Vagina (tissue), 2 donors: ENCODE results near the gene CTNND2. TPM values are rescaled to one million over a fixed set of nuclear protein-coding genes. Genes with fewer than 3 reads are reported as not detected.

ENCODE experiments used
- DNase-seq, 2 donors: peaks; one replicate each; pipeline ENCODE4 v3.0.0-alpha.2; 2017; ENCODE audit errors: extremely low spot score in 2 of 2
- H3K27ac ChIP-seq: fragments of 200-600 bp; sonication (generic); one replicate; pipeline ENCODE4 v1.5.1; 2019
- H3K27me3 ChIP-seq: fragments of 200-600 bp; sonication (generic); one replicate; pipeline ENCODE4 v1.5.1; 2019
- H3K36me3 ChIP-seq, 2 donors: fragments of 200-600 bp; sonication (generic); one replicate each; pipeline ENCODE4 v1.5.1; 2017 to 2019
- H3K4me1 ChIP-seq: fragments of 200-600 bp; sonication (generic); one replicate; pipeline ENCODE4 v1.5.1; 2019
- H3K4me3 ChIP-seq, 2 donors: fragments of 200-600 bp; sonication (generic); 1 replicate in 1 of 2; 2 replicates in 1 of 2; pipeline ENCODE4 v1.5.1; 2016 to 2019
- H3K9me3 ChIP-seq: fragments of 200-600 bp; sonication (generic); one replicate; pipeline ENCODE4 v1.5.1; 2019
- CTCF ChIP-seq, 3 experiments: fragments of 450-650 bp in 2 of 3; fragments of 200-600 bp in 1 of 3; sonication (generic) in 1 of 3; IDR thresholded peaks; one replicate each; pipeline ENCODE4 v1.5.1; 2017 to 2019; ENCODE audit warnings: antibody characterized with exemption in 3 of 3, mild to moderate bottlenecking in 2 of 3, moderate library complexity in 2 of 3
- POLR2A ChIP-seq, 2 donors: fragments of 450-650 bp; IDR thresholded peaks; one replicate each; pipeline ENCODE4 v1.6.1; 2017; ENCODE audit warnings: antibody characterized with exemption in 2 of 2, mild to moderate bottlenecking in 2 of 2, moderate library complexity in 2 of 2
- POLR2AphosphoS5 ChIP-seq, 2 donors: sonication (generic); formaldehyde crosslinking; IDR thresholded peaks; one replicate each; pipeline ENCODE4 v1.9.0; 2017; ENCODE audit warnings: antibody characterized with exemption in 2 of 2, mild to moderate bottlenecking in 2 of 2, low read depth in 1 of 2; ENCODE audit not compliant: insufficient read depth in 1 of 2
- intact Hi-C: fragments of 100-400 bp; cut with DNase I; formaldehyde crosslinking; loops from one replicate; pipeline ENCODE4 v1.15.1; 2023
- total RNA-seq: library from RNA; depleted of rRNA; stranded (reverse); fragments of >200 nt; gene quantifications from one replicate; pipeline ENCODE4 v1.2.3, GENCODE V29; 2016

The CTNND2 gene
- total RNA-seq, 1 donor from 2014 or later = 1.7 TPM

DNA sequence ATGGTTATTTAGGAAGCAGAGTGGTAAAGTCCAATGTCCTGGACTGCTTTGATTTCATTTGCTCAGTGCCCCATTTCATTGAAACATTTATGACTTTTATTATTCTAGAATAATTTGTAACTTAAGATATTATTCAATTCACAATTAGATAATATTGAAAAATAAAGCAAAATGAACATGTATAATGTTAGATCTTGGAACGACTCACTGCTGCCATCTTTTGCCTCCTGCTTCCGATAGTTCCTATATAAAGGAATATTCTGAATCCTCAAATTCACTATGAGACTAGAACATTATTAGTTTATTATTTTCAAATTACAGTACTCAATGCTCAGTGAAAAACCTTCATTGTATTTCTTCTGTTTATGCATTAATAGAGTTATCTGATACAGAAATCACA lies 2.3 kb upstream of the CTNND2 start:
- intact Hi-C loops = no loop called here
- no peak overlapping the region for H3K4me3 ChIP-seq
- no peak for DNase-seq
- TF ChIP-seq POLR2A (IDR thresholded peaks at IDR 0.05) (no peak), CTCF (IDR thresholded peaks at IDR 0.05) (no peak), POLR2AphosphoS5 (IDR thresholded peaks at IDR 0.05; ENCODE audit: insufficient read depth in 1 of 2, low read depth in 1 of 2) (no peak)
- no peaks in the 10 kb centered on the region for H3K27me3 ChIP-seq
- H3K4me1 ChIP-seq = no peaks in the 10 kb centered on the region
- H3K36me3 ChIP-seq = no peaks in the 10 kb centered on the region
- no peak overlapping the region for H3K27ac ChIP-seq
- H3K9me3 ChIP-seq = no peaks in the 10 kb centered on the region

DNA sequence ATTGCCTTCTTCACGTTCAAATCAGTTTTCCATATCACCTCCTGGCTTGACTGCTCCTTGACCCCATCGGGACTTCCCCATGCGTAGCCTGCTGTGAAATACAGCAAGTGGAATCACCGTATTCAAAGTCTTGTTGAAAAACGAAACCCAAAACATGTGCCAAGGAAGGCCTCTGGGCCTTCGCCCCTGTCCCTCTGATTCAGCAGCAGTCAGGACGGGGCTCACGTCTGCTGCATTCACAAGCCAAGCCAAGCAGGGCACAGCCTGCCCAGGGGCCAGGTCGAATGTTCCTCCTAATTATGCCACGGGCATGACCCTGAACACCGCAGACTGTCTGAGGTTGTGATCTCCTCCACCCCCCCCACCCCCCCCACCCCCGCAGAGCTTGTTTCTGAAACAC lies 960 bp upstream of the CTNND2 start:
- no peaks in the 10 kb centered on the region for H3K9me3 ChIP-seq
- no peaks in the 10 kb centered on the region for H3K27me3 ChIP-seq
- H3K27ac ChIP-seq = no peak overlapping the region
- intact Hi-C loops = no loop called here
- H3K36me3 ChIP-seq = no peaks in the 10 kb centered on the region
- no peaks in the 10 kb centered on the region for H3K4me1 ChIP-seq
- no peak for DNase-seq
- H3K4me3 ChIP-seq = no peak overlapping the region
- TF ChIP-seq POLR2AphosphoS5 (IDR thresholded peaks at IDR 0.05; ENCODE audit: insufficient read depth in 1 of 2, low read depth in 1 of 2) (no peak), CTCF (IDR thresholded peaks at IDR 0.05) (no peak), POLR2A (IDR thresholded peaks at IDR 0.05) (no peak)

- Histone ChIP-seq H3K4me3 (peak overlapping the region in 1 of 2 donors; percentile 18), H3K27ac (no peak overlapping the region), H3K9me3 (no peaks in the 10 kb centered on the region), H3K36me3 (no peaks in the 10 kb centered on the region), H3K4me1 (no peaks in the 10 kb centered on the region), H3K27me3 (no peaks in the 10 kb centered on the region)
- intact Hi-C loops = no loop called here
- no peak for TF ChIP-seq POLR2AphosphoS5 (IDR thresholded peaks at IDR 0.05; ENCODE audit: insufficient read depth in 1 of 2, low read depth in 1 of 2)
- no peak for TF ChIP-seq POLR2A (IDR thresholded peaks at IDR 0.05)
- TF ChIP-seq CTCF (IDR thresholded peaks at IDR 0.05) = no peak
- no peak for DNase-seq
Observed at GRCh38 chr5:11903614-11904264, 507 bp downstream of the CTNND2 start.

- H3K27ac ChIP-seq = no peak overlapping the region
Observed at GRCh38 chr5:11903121-11903613, 1.1 kb downstream of the CTNND2 start.

More at GRCh38 chr5:11903121-11903613, 1.1 kb downstream of the CTNND2 start:
- H3K9me3 ChIP-seq = no peaks in the 10 kb centered on the region
- peak overlapping the region in 1 of 2 donors; percentile 18 for H3K4me3 ChIP-seq
- H3K27me3 ChIP-seq = no peaks in the 10 kb centered on the region
- H3K36me3 ChIP-seq = no peaks in the 10 kb centered on the region
- no peaks in the 10 kb centered on the region for H3K4me1 ChIP-seq
- intact Hi-C loops = no loop called here
- DNase-seq = no peak
- TF ChIP-seq CTCF (IDR thresholded peaks at IDR 0.05) (no peak), POLR2AphosphoS5 (IDR thresholded peaks at IDR 0.05; ENCODE audit: insufficient read depth in 1 of 2, low read depth in 1 of 2) (no peak), POLR2A (IDR thresholded peaks at IDR 0.05) (no peak)
